K562 (cell line): ENCODE results near the gene PFN3. TPM values are rescaled to one million over a fixed set of nuclear protein-coding genes. Genes with fewer than 3 reads are reported as not detected.

ENCODE experiments used
- ADNP ChIP-seq: fragments of 200-800 bp; sonication (Bioruptor generic); IDR thresholded peaks from 2 replicates; pipeline ENCODE4 v1.6.1; 2016; ENCODE audit warnings: missing genetic modification characterization, missing compliant biosample characterization
- BRD9 ChIP-seq: fragments of 450-650 bp; IDR thresholded peaks from 2 replicates; pipeline ENCODE4 v1.6.1; 2018; ENCODE audit warnings: low read depth; ENCODE audit not compliant: partially characterized antibody
- CXXC5 ChIP-seq: fragments of 250-450 bp; sonication (Bioruptor Pico); IDR thresholded peaks from 2 replicates; pipeline ENCODE4 v1.8.0; 2022; ENCODE audit warnings: inconsistent platforms, mild to moderate bottlenecking, moderate library complexity
- DACH1 ChIP-seq: fragments of 450-650 bp; IDR thresholded peaks from 2 replicates; pipeline ENCODE4 v1.6.1; 2018; ENCODE audit not compliant: partially characterized antibody
- FOSL1 ChIP-seq: fragments of 200-800 bp; sonication (Bioruptor generic); conservative IDR thresholded peaks from 2 replicates; pipeline ENCODE4 v1.6.1; 2016; ENCODE audit warnings: missing genetic modification characterization, missing compliant biosample characterization
- FOXA1 ChIP-seq: fragments of 450-650 bp; IDR thresholded peaks from 2 replicates; pipeline ENCODE4 v1.6.1; 2016; ENCODE audit warnings: mild to moderate bottlenecking, borderline replicate concordance
- FOXK2 ChIP-seq, 2 experiments: fragments of 450-650 bp; IDR thresholded peaks in 1 of 2; conservative IDR thresholded peaks in 1 of 2; 2 replicates each; pipeline ENCODE4 v1.6.1; 2016; ENCODE audit warnings: low read depth in 2 of 2, mild to moderate bottlenecking in 1 of 2
- HDAC6 ChIP-seq: IDR thresholded peaks from 2 replicates; pipeline ENCODE4 v1.6.1; 2012; ENCODE audit warnings: low read depth, mild to moderate bottlenecking, control low read depth, inconsistent platforms, low read length, moderate library complexity
- HLTF ChIP-seq: fragments of 450-650 bp; IDR thresholded peaks from 2 replicates; pipeline ENCODE4 v1.6.1; 2016
- KAT2B ChIP-seq: IDR thresholded peaks from one replicate; pipeline ENCODE4 v1.6.1; 2012; ENCODE audit warnings: low read depth, mild to moderate bottlenecking, control low read depth, inconsistent platforms, low read length, moderate library complexity
- MAX ChIP-seq: sonication (generic); formaldehyde crosslinking; IDR thresholded peaks from 2 replicates; pipeline ENCODE4 v1.9.0; 2022; ENCODE audit warnings: mild to moderate bottlenecking, missing genetic modification reagents
- MCM5 ChIP-seq: fragments of 450-650 bp; IDR thresholded peaks from 2 replicates; pipeline ENCODE4 v1.6.1; 2016; ENCODE audit warnings: low read depth
- MTA2 ChIP-seq: fragments of 450-650 bp; IDR thresholded peaks from 2 replicates; pipeline ENCODE4 v1.6.1; 2016; ENCODE audit warnings: low read depth
- MYBL2 ChIP-seq, 2 experiments: fragments of 450-650 bp in 1 of 2; sonication (generic) in 1 of 2; formaldehyde crosslinking in 1 of 2; IDR thresholded peaks; 2 replicates each; pipeline versions ENCODE4 v1.6.1 to v1.8.1; 2017 to 2022; ENCODE audit warnings: borderline replicate concordance in 1 of 2, inconsistent platforms in 1 of 2, low read depth in 1 of 2, mild to moderate bottlenecking in 1 of 2, missing genetic modification reagents in 1 of 2, moderate library complexity in 1 of 2
- NFE2 ChIP-seq: IDR thresholded peaks from 2 replicates; pipeline ENCODE4 v1.6.1; 2014; ENCODE audit warnings: antibody characterized with exemption, low read depth
- RBM22 ChIP-seq: fragments of 200-400 bp; formaldehyde crosslinking; IDR thresholded peaks from 2 replicates; pipeline ENCODE4 v1.6.1; 2018; ENCODE audit warnings: low read length, low read depth; ENCODE audit not compliant: poor library complexity, severe bottlenecking
- SLC30A9 ChIP-seq: fragments of 250-450 bp; sonication (Bioruptor Pico); IDR thresholded peaks from 2 replicates; pipeline ENCODE4 v1.8.0; 2022; ENCODE audit warnings: mild to moderate bottlenecking, moderate library complexity
- SMAD3 ChIP-seq: fragments of 450-650 bp; formaldehyde crosslinking; conservative IDR thresholded peaks from 2 replicates; pipeline ENCODE4 v1.4.0; 2020; ENCODE audit warnings: mild to moderate bottlenecking
- SNRNP70 ChIP-seq: fragments of 200-400 bp; formaldehyde crosslinking; optimal IDR thresholded peaks from 2 replicates; pipeline ENCODE3; 2017; ENCODE audit warnings: low read depth, low read length
- TOE1 ChIP-seq, 2 experiments: fragments of 450-650 bp in 1 of 2; sonication (generic) in 1 of 2; formaldehyde crosslinking in 1 of 2; IDR thresholded peaks; 2 replicates each; pipeline versions ENCODE4 v1.7.1 to v1.8.0; 2016 to 2022; ENCODE audit warnings: borderline replicate concordance in 2 of 2, mild to moderate bottlenecking in 2 of 2, antibody characterized with exemption in 1 of 2, inconsistent platforms in 1 of 2, low read depth in 1 of 2, missing genetic modification reagents in 1 of 2, moderate library complexity in 1 of 2
- U2AF1 ChIP-seq: fragments of 200-400 bp; formaldehyde crosslinking; optimal IDR thresholded peaks from 2 replicates; pipeline ENCODE3; 2017; ENCODE audit warnings: mild to moderate bottlenecking, low read depth, low read length, moderate library complexity
- ZFP36 ChIP-seq: fragments of 150-350 bp; IDR thresholded peaks from 2 replicates; pipeline ENCODE4 v1.6.1; 2018; ENCODE audit warnings: low read length, low read depth; ENCODE audit not compliant: partially characterized antibody
- ZKSCAN3 ChIP-seq: fragments of 250-450 bp; sonication (Bioruptor Pico); IDR thresholded peaks from 2 replicates; pipeline ENCODE4 v1.4.0; 2020
- ZNF165 ChIP-seq: fragments of 250-450 bp; sonication (Bioruptor Pico); IDR thresholded peaks from 2 replicates; pipeline ENCODE4 v1.4.0; 2020; ENCODE audit warnings: borderline replicate concordance
- ZNF76 ChIP-seq: fragments of 250-450 bp; sonication (Bioruptor Pico); IDR thresholded peaks from 2 replicates; pipeline ENCODE4 v1.4.0; 2020; ENCODE audit warnings: mild to moderate bottlenecking, moderate library complexity, borderline replicate concordance
- ZNF778 ChIP-seq: fragments of 450-650 bp; formaldehyde crosslinking; IDR thresholded peaks from 2 replicates; pipeline ENCODE4 v1.4.0; 2020; ENCODE audit warnings: mild to moderate bottlenecking, moderate library complexity
- polyA plus RNA-seq, 8 experiments: library from polyadenylated mRNA; depleted of rRNA in 4 of 8; stranded (reverse) in 5 of 8; unstranded in 3 of 8; fragments of >200 nt; fragmentation: Nextera tagmentation in 2 of 8; fragmentation: Illumina TruSeq in 1 of 8; extraction: Ambion mirVana in 2 of 8; extraction: Trizol in 1 of 8; gene quantifications; 2 replicates each; pipeline versions ENCODE4 v1.2.1 to v1.2.3, GENCODE V29; 2011 to 2014; ENCODE audit warnings: inconsistent platforms in 1 of 8, missing spikeins in 1 of 8
- total RNA-seq, 7 experiments: library from RNA; depleted of rRNA in 6 of 7; stranded (reverse); fragments of >200 nt in 6 of 7; fragmentation: Illumina TruSeq in 2 of 7; extraction: Trizol in 2 of 7; gene quantifications; 2 replicates each; pipeline versions ENCODE4 v1.2.1 to v1.2.3, GENCODE V29; 2011 to 2021; ENCODE audit warnings: low replicate concordance in 1 of 7
- TF ChIP-seq, protein P1 (sequence below), 3 experiments: IDR thresholded peaks in 2 of 3; conservative IDR thresholded peaks in 1 of 3; 2 replicates each; pipeline ENCODE4 v1.5.1; 2011 to 2012; ENCODE audit warnings: low read length in 3 of 3, mild to moderate bottlenecking in 3 of 3, control low read depth in 2 of 3, improper control_type of control experiment in 1 of 3, inconsistent platforms in 1 of 3, low read depth in 1 of 3, mixed read lengths in 1 of 3, moderate library complexity in 1 of 3; ENCODE audit not compliant: insufficient read depth in 2 of 3

PFN3 gene
- total and polyA plus RNA-seq, 9 of the 15 experiments (the other 6 are each of a cell fraction or from before 2014, with no cell fraction given): not detected

GRCh38 chr5:177351392-177352329 is 48.8 kb downstream of the PFN3 start, which contains the start of gene LMAN2 (continued):
- TF ChIP-seq MYBL2 (IDR thresholded peaks at IDR 0.05; ENCODE audit: low read depth) (no peak; the same call in 1 of the 2 replicates), MYBL2 (CRISPR knock-in tag; IDR thresholded peaks at IDR 0.05; ENCODE audit: borderline replicate concordance) (no peak), FOSL1 (no peak; the same call in 1 of the 2 replicates), BRD9 (no peak), ZKSCAN3 (CRISPR knock-in tag) (no peak), NFE2 (peak; percentile 66), MTA2 (0 out of 2 replicates have a peak, but pooled peaks have one; percentile 7), SMAD3 (CRISPR knock-in tag) (0 out of 2 replicates have a peak, but pooled peaks have one; percentile 37), ZNF778 (CRISPR knock-in tag) (no peak), MCM5 (no peak), MAX (CRISPR knock-in tag) (0 out of 2 replicates have a peak, but pooled peaks have one; percentile 3), DACH1 (no peak), ZFP36 (no peak), RBM22 (peak; percentile 37), FOXK2 (conservative IDR thresholded peaks at IDR 0.05 in 1 of 2, IDR thresholded peaks at IDR 0.05 in 1 of 2; ENCODE audit: low read depth in 2 of 2) (peak; percentile 72 to 77), SLC30A9 (CRISPR knock-in tag) (no peak), FOXA1 (no peak), ZNF165 (CRISPR knock-in tag) (0 out of 2 replicates have a peak, but pooled peaks have one; percentile 31), KAT2B (no peak), TOE1 (IDR thresholded peaks at IDR 0.05; ENCODE audit: borderline replicate concordance) (peak; percentile 92; the same call in 1 of the 2 replicates), TOE1 (CRISPR knock-in tag; IDR thresholded peaks at IDR 0.05; ENCODE audit: borderline replicate concordance, low read depth) (0 out of 2 replicates have a peak, but pooled peaks have one; percentile 51), HDAC6 (no peak), U2AF1 (no peak), CXXC5 (peak; percentile 94), ZNF76 (CRISPR knock-in tag) (no peak; the same call in 1 of the 2 replicates), SNRNP70 (no peak), ADNP (tag) (no peak), HLTF (no peak; the same call in 1 of the 2 replicates)
- TF ChIP-seq, protein P1, sequence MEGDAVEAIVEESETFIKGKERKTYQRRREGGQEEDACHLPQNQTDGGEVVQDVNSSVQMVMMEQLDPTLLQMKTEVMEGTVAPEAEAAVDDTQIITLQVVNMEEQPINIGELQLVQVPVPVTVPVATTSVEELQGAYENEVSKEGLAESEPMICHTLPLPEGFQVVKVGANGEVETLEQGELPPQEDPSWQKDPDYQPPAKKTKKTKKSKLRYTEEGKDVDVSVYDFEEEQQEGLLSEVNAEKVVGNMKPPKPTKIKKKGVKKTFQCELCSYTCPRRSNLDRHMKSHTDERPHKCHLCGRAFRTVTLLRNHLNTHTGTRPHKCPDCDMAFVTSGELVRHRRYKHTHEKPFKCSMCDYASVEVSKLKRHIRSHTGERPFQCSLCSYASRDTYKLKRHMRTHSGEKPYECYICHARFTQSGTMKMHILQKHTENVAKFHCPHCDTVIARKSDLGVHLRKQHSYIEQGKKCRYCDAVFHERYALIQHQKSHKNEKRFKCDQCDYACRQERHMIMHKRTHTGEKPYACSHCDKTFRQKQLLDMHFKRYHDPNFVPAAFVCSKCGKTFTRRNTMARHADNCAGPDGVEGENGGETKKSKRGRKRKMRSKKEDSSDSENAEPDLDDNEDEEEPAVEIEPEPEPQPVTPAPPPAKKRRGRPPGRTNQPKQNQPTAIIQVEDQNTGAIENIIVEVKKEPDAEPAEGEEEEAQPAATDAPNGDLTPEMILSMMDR (IDR thresholded peaks at IDR 0.05 in 2 of 3, conservative IDR thresholded peaks at IDR 0.05 in 1 of 3; ENCODE audit: insufficient read depth in 2 of 3, low read depth in 1 of 3, low read length in 3 of 3): no peak
